Stomach (tissue), 4 donors: ENCODE data around the gene FAM25G.

ENCODE experiments used
- CTCF ChIP-seq, 7 experiments: fragments of 450-650 bp in 4 of 7; fragments of 200-600 bp in 3 of 7; sonication (generic) in 3 of 7; IDR thresholded peaks; one replicate each; pipeline ENCODE4 v1.5.1; 2016 to 2019; ENCODE audit warnings: antibody characterized with exemption in 7 of 7, control low read depth in 2 of 7, mild to moderate bottlenecking in 1 of 7
- EP300 ChIP-seq: sonication (generic); formaldehyde crosslinking; IDR thresholded peaks from one replicate; pipeline ENCODE4 v1.6.1; 2017; ENCODE audit warnings: antibody characterized with exemption
- POLR2A ChIP-seq, 4 donors: fragments of 450-650 bp; IDR thresholded peaks; one replicate each; pipeline ENCODE4 v1.6.1; 2016; ENCODE audit warnings: antibody characterized with exemption in 4 of 4, control low read depth in 2 of 4, mild to moderate bottlenecking in 1 of 4, moderate library complexity in 1 of 4
- POLR2AphosphoS5 ChIP-seq, 3 donors: sonication (generic); formaldehyde crosslinking; IDR thresholded peaks; one replicate each; pipeline ENCODE4 v1.6.1; 2016; ENCODE audit warnings: antibody characterized with exemption in 3 of 3

GRCh38 chr10:47457826-47458225 is 33.7 kb downstream of the FAM25G start:
- TF ChIP-seq CTCF (IDR thresholded peaks at IDR 0.05) (no peak), POLR2A (IDR thresholded peaks at IDR 0.05) (no peak), EP300 (no peak), POLR2AphosphoS5 (IDR thresholded peaks at IDR 0.05) (no peak)
